Transverse colon (tissue), 4 donors: ENCODE measurements around the gene CYP4F2. TPM values are rescaled to one million over a fixed set of nuclear protein-coding genes. Genes with fewer than 3 reads are reported as not detected.
"Not testable (repeated sequence)": the region's sequence is repeated elsewhere in the genome, so short reads cannot be mapped to it uniquely, and the experiment has no call there.

Experiments
- DNase-seq: peaks from one replicate; pipeline ENCODE4 v3.0.0-alpha.2; 2019
- H3K27ac ChIP-seq, 4 donors: fragments of 200-600 bp; sonication (generic); 2 replicates each; pipeline ENCODE4 v1.5.1; 2016 to 2018; ENCODE audit warnings: inconsistent platforms in 4 of 4
- H3K27me3 ChIP-seq: fragments of 200-600 bp; sonication (generic); 2 replicates; pipeline ENCODE4 v1.5.1; 2017; ENCODE audit warnings: inconsistent platforms
- H3K36me3 ChIP-seq, 4 donors: fragments of 200-600 bp; sonication (generic); 2 replicates each; pipeline ENCODE4 v1.5.1; 2017 to 2019; ENCODE audit warnings: inconsistent platforms in 4 of 4
- H3K4me1 ChIP-seq, 4 donors: fragments of 200-600 bp; sonication (generic); 2 replicates each; pipeline ENCODE4 v1.5.1; 2017 to 2020; ENCODE audit warnings: inconsistent platforms in 4 of 4
- H3K4me3 ChIP-seq, 4 donors: fragments of 200-600 bp; sonication (generic); 1 replicate in 1 of 4; 2 replicates in 3 of 4; pipeline versions ENCODE4 v1.5.1 to v1.6.1; 2017 to 2019; ENCODE audit warnings: inconsistent platforms in 4 of 4
- H3K9me3 ChIP-seq, 2 donors: fragments of 200-600 bp; sonication (generic); 2 replicates each; pipeline ENCODE4 v1.5.1; 2017 to 2019; ENCODE audit warnings: inconsistent platforms in 2 of 2
- EP300 ChIP-seq: sonication (generic); formaldehyde crosslinking; IDR thresholded peaks from one replicate; pipeline ENCODE4 v1.6.1; 2017; ENCODE audit warnings: antibody characterized with exemption, low read depth
- POLR2A ChIP-seq: fragments of 450-650 bp; IDR thresholded peaks from one replicate; pipeline ENCODE4 v1.6.1; 2016; ENCODE audit warnings: antibody characterized with exemption, mild to moderate bottlenecking, moderate library complexity
- POLR2AphosphoS5 ChIP-seq, 3 donors: sonication (generic); formaldehyde crosslinking; IDR thresholded peaks; one replicate each; pipeline ENCODE4 v1.6.1; 2016; ENCODE audit warnings: antibody characterized with exemption in 3 of 3
- WGBS, 2 donors: methylation state at CpG; one replicate each; pipeline ENCODE4 v1.1.5; 2018; ENCODE audit warnings: low coverage in 1 of 2; 5-methylcytosine and 5-hydroxymethylcytosine counted together
- in situ Hi-C, 4 donors: fragments of 200-750 bp; cut with MboI; loops; one replicate each; pipeline versions ENCODE4 v1.15.0 to v1.15.1; 2017; ENCODE audit warnings: low sequenced_read_pairs in 3 of 4, low pct_ligation_motif_present in 1 of 4, low pct_unique_long_range_greater_than_20kb in 1 of 4
- intact Hi-C: fragments of 100-400 bp; cut with DNase I; formaldehyde crosslinking; loops from one replicate; pipeline ENCODE4 v1.15.1; 2023; ENCODE audit warnings: low total_unique reads
- total RNA-seq, 4 donors: library from RNA; depleted of rRNA; stranded (reverse); fragments of >200 nt; gene quantifications; one replicate each; pipeline ENCODE4 v1.1.0, GENCODE V29; 2016
- TF ChIP-seq, protein P1 (sequence below), 5 experiments: fragments of 200-600 bp in 3 of 5; fragments of 450-650 bp in 2 of 5; sonication (generic) in 3 of 5; IDR thresholded peaks; 1 replicate in 2 of 5; 2 replicates in 3 of 5; pipeline ENCODE4 v1.5.1; 2016 to 2017; ENCODE audit warnings: antibody characterized with exemption in 5 of 5, inconsistent platforms in 3 of 5, mild to moderate bottlenecking in 2 of 5, moderate library complexity in 1 of 5

CYP4F2 gene
- total RNA-seq, 4 donors from 2014 or later = 24.2 to 166 (median 32.7) TPM

DNA sequence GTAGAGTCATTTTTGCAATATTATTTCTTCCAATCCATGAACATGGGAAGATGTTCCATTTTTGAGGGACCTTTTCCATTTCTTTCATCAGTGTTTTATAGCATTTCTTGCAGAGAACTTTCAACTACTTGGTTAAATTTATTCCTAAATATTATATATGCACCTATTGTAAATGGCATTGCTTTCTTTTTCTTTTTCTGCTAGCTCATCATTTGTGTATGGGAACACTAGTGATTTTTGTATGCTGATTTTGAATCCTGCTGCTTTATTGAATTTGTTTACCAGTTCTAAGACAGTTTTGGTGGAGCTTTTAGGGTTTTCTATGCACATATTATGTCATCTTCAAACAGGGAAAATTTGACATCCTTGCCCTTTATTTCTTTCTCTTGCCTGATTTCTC, 7.2 kb upstream of the CYP4F2 start:
- peaks cover 39% of the 10 kb centered on the region for H3K27me3 ChIP-seq

DNA sequence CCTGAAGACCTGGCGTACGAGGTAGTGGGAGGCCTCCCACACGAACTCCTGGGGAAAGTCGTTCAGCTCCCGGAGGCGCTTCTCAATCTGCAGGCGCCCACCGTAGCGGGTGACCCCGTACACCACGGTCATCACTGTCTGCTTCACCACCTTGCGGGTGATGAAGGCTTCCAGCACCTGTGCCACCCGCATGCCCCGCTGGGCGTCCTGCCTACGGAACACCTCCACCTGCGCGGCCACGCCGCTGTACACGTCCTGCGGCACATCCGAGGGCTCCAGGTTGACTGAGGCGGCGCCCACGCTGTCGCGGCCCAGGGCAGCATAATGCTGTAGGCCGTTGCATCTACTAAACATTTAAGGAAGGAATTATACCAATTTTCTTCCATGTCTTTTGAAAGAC, 5.0 kb upstream of the CYP4F2 start:
- in situ Hi-C loops, H3K9me3 ChIP-seq, H3K4me1 ChIP-seq, H3K4me3 ChIP-seq, intact Hi-C loops, DNase-seq, H3K27ac ChIP-seq, H3K36me3 ChIP-seq: not testable (repeated sequence)
- WGBS, 2 donors = 90% methylated on average over 27 of the region's 29 CpGs; no CpG with 5 or more reads in 1 of the 2 donors
- H3K27me3 ChIP-seq = peaks cover 38% of the 10 kb centered on the region

More for the DNA sequence above, 7.2 kb upstream of the CYP4F2 start:
- no peak overlapping the region for H3K4me3 ChIP-seq
- no peak overlapping the region for H3K27ac ChIP-seq
- no peaks in the 10 kb centered on the region for H3K9me3 ChIP-seq
- TF ChIP-seq POLR2A (no peak), EP300 (no peak), POLR2AphosphoS5 (IDR thresholded peaks at IDR 0.05) (no peak)
- TF ChIP-seq, protein P1, sequence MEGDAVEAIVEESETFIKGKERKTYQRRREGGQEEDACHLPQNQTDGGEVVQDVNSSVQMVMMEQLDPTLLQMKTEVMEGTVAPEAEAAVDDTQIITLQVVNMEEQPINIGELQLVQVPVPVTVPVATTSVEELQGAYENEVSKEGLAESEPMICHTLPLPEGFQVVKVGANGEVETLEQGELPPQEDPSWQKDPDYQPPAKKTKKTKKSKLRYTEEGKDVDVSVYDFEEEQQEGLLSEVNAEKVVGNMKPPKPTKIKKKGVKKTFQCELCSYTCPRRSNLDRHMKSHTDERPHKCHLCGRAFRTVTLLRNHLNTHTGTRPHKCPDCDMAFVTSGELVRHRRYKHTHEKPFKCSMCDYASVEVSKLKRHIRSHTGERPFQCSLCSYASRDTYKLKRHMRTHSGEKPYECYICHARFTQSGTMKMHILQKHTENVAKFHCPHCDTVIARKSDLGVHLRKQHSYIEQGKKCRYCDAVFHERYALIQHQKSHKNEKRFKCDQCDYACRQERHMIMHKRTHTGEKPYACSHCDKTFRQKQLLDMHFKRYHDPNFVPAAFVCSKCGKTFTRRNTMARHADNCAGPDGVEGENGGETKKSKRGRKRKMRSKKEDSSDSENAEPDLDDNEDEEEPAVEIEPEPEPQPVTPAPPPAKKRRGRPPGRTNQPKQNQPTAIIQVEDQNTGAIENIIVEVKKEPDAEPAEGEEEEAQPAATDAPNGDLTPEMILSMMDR (IDR thresholded peaks at IDR 0.05) = no peak
- H3K4me1 ChIP-seq = no peaks in the 10 kb centered on the region
- H3K36me3 ChIP-seq = no peaks in the 10 kb centered on the region
- intact Hi-C loops (no loop called here), in situ Hi-C loops (no loop called here)
- DNase-seq = no peak

DNA sequence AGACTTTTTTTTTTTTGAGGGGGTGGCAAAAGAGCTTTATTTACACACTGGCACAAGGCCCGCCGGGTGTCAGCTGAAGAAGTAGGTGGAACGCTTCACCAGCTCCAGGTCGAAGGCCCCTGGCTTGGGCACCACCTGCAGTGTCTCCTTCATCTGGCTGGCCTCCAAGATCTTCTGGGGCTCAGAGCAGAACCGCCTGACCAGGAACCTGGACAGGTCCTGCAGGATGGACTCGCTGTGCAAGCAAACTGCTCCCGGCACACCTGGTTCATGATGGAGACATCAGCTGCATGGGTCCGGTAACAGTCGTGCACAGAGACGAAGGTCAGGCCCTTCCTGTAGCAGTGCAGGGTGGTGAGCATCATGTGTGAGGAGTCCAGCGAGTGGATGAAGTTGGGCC, 4.4 kb upstream of the CYP4F2 start:
- Histone ChIP-seq H3K4me1 (peaks cover 0 to 7% (median 0%) of the 10 kb centered on the region in 4 donors), H3K27me3 (peaks cover 41% of the 10 kb centered on the region), H3K27ac (no peak overlapping the region), H3K4me3 (no peak overlapping the region), H3K9me3 (no peaks in the 10 kb centered on the region), H3K36me3 (no peaks in the 10 kb centered on the region)
- intact Hi-C loops = no loop called here
- in situ Hi-C loops = no loop called here
- 88 to 100% methylated on average over 3 to 11 of the region's 11 CpGs for WGBS, 2 donors
- TF ChIP-seq, protein P1 (IDR thresholded peaks at IDR 0.05) = no peak
- TF ChIP-seq POLR2A (no peak), POLR2AphosphoS5 (IDR thresholded peaks at IDR 0.05) (no peak), EP300 (no peak)
- no peak for DNase-seq

DNA sequence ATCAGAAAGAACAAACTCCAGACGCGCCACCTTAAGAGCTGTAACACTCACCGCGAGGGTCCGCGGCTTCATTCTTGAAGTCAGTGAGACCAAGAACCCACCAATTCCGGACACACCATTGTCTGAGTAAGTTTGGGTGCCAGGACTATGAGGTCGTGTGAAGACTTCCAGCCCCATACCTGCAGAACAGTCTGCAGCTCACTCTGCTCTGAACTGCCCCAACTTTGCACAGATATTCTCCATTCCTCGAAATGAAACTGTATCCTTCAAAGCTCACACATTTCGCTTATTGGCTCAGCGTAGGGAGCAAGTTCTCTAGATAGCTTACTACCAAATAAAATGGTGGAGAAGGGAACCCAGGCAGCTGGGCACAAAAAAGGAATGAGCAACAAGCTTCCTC, 2.6 kb upstream of the CYP4F2 start:
- no peak overlapping the region for H3K27ac ChIP-seq
- intact Hi-C loops = no loop called here
- H3K4me1 ChIP-seq = peaks cover 0 to 7% (median 0%) of the 10 kb centered on the region in 4 donors
- TF ChIP-seq EP300 = no peak
- TF ChIP-seq POLR2A = no peak
- TF ChIP-seq POLR2AphosphoS5 (IDR thresholded peaks at IDR 0.05) = no peak
- TF ChIP-seq, protein P1 (IDR thresholded peaks at IDR 0.05) = no peak
- H3K27me3 ChIP-seq = peaks cover 26% of the 10 kb centered on the region
- 65% methylated on average over 11 of the region's 11 CpGs; no CpG with 5 or more reads in 1 of the 2 donors for WGBS, 2 donors
- no peaks in the 10 kb centered on the region for H3K9me3 ChIP-seq
- H3K4me3 ChIP-seq = no peak overlapping the region
- no peak for DNase-seq
- H3K36me3 ChIP-seq = no peaks in the 10 kb centered on the region
- in situ Hi-C loops = no loop called here

DNA sequence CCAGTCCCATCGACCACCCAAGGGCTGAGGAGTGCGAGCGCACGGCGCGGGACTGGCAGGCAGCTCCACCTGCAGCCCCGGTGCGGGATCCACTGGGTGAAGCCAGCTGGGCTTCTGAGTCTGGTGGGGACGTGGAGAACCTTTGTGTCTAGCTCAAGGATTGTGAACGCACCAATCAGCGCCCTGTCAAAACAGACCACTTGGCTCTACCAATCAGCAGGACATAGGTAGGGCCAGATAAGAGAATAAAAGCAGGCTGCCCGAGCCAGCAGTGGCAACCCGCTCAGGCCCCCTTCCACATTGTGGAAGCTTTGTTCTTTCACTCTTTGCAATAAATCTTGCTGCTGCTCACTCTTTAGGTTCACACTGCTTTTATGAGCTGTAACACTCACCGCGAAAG, 2.2 kb upstream of the CYP4F2 start:
- intact Hi-C loops, H3K27ac ChIP-seq, H3K9me3 ChIP-seq, H3K36me3 ChIP-seq, DNase-seq, H3K4me1 ChIP-seq, H3K4me3 ChIP-seq, in situ Hi-C loops: not testable (repeated sequence)
- 37% methylated on average over 15 of the region's 15 CpGs; no CpG with 5 or more reads in 1 of the 2 donors for WGBS, 2 donors
- H3K27me3 ChIP-seq = peaks cover 21% of the 10 kb centered on the region

DNA sequence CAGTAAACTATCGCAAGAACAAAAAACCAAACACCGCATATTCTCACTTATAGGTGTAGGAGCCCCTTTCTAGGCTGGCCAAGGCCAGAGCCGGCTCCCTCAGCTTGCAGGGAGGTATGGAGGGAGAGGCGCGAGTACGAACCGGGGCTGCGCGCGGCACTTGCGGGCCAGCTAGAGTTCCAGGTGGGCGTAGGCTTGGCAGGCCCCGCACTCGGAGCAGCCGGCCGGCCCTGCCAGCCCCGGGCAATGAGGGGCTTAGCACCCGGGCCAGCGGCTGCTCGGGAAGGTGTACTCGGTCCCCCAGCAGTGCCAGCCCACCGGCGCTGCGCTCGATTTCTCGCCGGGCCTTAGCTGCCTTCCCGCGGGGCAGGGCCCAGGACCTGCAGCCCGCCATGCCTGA, 1.7 kb upstream of the CYP4F2 start:
- H3K27ac ChIP-seq, intact Hi-C loops, in situ Hi-C loops, H3K36me3 ChIP-seq, DNase-seq, H3K9me3 ChIP-seq, H3K4me1 ChIP-seq: not testable (repeated sequence)
- Histone ChIP-seq H3K27me3 (peaks cover 16% of the 10 kb centered on the region), H3K4me3 (peak overlapping the region in 1 of 4 donors; percentile 11)
- 64 to 73% methylated on average over 2 to 24 of the region's 30 CpGs for WGBS, 2 donors
